Subcutaneous adipose tissue (tissue), 4 donors: ENCODE data around the gene ATG101. TPM values are rescaled to one million over a fixed set of nuclear protein-coding genes. Genes with fewer than 3 reads are reported as not detected.

Experiments used
- total RNA-seq, 4 donors: library from RNA; depleted of rRNA; stranded (reverse); fragments of >200 nt; gene quantifications; one replicate each; pipeline ENCODE4 v1.1.0, GENCODE V29; 2016
- TF ChIP-seq, protein P1 (sequence below): fragments of 450-650 bp; IDR thresholded peaks from one replicate; pipeline ENCODE4 v1.5.1; 2016; ENCODE audit warnings: low read depth, mild to moderate bottlenecking, control low read depth, antibody characterized with exemption, moderate library complexity

The ATG101 gene
- total RNA-seq, 4 donors from 2014 or later = 16.3 to 29.9 (median 26.5) TPM

DNA sequence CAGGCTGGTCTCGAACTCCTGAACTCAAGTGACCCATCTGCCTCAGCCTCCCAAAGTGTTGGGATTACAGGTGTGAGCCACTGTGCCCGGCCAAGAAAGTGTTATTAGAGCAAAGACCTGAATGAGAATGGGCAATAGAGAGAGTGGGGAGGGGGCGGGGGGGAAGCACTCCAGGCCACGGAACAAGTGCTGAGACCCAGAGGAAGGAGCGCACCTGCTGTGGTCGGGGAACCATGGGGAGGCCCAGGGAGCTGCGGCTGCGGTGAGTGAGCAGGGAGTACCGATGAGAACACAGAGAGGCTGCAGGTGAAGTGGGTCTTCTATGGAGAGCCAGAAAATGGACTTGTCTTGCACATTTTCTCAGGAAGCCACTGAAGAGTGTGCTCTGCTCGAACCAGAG, 20.5 kb downstream of the ATG101 start:
- TF ChIP-seq, protein P1, sequence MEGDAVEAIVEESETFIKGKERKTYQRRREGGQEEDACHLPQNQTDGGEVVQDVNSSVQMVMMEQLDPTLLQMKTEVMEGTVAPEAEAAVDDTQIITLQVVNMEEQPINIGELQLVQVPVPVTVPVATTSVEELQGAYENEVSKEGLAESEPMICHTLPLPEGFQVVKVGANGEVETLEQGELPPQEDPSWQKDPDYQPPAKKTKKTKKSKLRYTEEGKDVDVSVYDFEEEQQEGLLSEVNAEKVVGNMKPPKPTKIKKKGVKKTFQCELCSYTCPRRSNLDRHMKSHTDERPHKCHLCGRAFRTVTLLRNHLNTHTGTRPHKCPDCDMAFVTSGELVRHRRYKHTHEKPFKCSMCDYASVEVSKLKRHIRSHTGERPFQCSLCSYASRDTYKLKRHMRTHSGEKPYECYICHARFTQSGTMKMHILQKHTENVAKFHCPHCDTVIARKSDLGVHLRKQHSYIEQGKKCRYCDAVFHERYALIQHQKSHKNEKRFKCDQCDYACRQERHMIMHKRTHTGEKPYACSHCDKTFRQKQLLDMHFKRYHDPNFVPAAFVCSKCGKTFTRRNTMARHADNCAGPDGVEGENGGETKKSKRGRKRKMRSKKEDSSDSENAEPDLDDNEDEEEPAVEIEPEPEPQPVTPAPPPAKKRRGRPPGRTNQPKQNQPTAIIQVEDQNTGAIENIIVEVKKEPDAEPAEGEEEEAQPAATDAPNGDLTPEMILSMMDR = no peak

DNA sequence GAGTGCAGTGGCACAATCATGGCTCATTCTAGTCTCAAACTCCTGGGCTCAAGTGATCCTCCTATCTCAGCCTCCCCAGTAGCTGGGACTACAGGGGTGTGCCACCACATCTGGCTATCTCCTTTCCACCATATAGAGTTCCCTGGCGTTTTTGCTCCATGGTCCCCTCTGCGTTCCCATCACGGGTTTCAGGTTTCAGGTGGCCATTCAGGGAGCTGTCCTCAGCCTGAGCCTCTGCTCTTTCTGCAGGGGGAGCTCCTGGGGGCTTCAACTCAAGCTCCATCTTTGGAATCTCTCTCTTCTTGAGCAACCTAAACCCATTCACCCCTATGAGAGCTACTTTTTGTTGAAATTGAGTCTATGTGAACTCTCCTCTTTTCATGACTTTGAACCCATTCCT, 21.3 kb downstream of the ATG101 start:
- TF ChIP-seq, protein P1 = no peak

DNA sequence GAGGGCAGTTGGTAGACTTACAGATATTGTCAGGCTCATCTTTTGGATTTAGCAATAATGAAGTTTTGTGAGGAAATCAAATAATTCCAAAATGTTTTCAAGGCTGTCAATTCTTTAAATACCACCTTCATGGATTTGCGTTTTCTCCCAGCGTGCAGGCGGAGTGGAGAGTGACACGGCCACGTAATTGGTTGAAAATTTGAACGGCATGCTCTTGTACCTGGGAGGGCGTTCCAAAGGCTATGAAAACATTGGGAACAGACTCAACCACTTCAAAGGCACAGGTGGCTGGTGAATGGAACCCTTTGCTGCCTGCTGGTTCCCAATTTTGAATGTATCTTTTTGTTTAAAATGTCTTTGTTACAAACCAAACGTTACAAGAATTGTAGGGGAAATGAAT, 22.1 kb downstream of the ATG101 start:
- TF ChIP-seq, protein P1 = no peak

DNA sequence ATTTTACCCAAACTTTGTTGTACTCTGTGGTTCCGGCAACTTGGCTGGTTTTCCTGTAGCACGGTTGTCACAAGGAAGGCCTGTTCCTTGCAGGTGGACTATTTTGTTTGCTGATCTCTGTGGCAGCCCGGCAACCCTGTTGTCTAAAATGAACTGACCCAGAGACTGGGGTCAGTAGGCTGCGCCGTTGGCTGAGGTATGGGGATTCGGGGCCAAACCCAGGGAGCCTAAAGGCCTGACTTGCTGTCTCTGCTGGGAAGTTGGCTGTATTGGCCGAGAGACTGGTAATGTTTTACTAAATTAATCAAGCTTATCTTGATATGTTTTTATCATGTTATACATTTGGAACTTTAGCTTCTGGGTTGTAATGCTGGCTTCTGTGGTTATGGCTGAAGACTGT, 23.6 kb downstream of the ATG101 start:
- TF ChIP-seq, protein P1 = no peak

DNA sequence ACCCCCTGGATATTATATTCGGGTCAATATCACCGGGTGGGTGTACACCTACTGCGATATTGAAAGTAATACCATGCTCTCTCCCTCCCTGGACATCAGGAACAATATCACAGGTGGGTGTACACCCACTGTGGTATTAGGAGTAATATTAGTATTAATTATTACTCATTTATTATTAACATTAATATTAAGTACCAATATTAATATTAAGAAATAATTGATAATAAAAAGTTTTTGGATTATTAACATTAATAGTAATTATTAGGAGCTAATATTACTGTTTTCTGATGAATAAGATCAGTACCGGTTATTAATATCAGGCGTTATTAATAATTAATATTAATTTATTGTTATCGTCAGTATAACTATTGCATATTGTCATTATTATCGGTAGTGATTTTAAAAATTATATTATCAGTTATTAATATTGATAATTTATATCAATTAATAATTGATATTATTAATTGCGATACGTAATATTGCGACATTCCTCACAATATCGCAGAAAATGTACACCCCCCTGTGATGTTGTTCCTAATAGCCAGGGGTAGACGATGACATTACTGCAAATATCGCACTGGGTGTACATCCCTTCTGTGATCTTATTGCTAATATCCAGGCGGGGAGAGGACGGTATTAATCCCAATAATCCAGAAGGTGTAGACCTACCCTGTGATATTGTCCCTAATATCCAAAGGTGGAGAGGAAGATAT, 26.7 kb downstream of the ATG101 start:
- TF ChIP-seq, protein P1 = no peak

DNA sequence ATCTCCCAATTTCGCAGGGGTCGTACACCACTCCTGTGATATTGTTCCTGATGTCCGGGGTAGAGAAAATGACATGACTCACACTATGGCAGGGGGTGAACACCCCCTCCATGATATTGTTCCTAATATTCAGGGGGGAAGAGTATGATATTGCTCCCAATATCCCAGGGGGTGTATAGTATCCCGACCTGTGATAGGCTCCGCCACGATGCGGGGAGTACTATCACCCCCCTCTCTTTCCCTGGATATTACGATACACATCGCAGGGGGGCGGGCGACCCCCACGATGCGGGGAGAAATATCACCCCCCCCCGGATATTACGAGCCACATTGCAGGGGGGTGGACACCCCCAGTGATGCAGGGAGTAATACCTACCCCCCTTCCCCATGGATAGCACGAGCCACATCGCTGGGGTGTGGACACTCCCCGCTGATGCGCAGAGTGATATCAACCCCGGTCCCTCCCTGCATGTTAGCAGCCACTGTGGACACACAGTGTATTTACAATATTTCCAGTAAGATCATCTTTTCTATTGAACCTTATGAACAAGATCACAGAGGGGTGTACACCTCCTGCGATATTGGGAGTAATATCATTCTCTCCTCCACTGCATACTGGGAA, 27.4 kb downstream of the ATG101 start:
- TF ChIP-seq, protein P1 = no peak

DNA sequence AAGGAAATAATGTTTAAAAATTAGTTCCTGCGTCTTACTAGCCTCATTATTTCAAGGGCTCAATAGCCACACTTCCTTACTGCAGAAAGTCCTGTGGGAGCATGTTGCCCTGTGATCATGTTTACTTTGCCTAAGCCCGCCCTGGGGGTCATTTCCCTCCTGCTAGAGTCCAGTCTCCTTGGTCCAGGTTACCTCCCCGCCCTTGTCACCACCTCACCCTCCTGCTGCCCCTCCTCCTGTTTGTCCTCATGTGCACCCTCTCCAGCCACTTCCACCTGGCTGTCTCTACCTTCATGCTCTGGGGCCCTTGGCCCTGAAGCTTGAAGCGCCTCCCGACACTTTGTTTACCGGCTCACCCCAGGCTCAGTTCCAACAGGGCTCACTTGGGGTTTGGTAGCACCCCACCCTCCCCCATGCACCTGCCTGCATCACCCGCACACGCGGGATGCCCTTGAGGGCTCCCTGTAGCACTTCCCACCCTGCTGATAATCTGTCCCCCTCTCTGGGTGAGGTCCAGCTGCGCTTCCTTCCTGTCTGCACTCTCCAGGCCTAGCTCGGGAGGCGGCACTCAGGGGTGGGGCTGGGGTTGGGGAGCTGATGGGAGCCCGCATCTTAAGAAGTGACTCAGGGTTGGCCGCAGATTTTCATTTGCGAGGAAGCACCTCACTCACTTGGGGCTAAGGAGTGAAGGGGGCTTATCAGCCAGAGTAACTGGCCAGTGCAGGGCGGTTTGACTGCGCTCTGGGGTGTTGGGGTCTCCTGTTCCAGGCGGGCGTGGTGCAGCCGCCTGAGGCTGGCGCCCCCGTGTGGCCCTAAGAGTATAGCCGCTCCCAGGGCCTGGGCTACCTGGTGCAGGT, 49.8 kb downstream of the ATG101 start:
- TF ChIP-seq, protein P1 = no peak
